GM19455 (cell line): ENCODE data around the gene OR2H2.

Experiments used
- ATAC-seq: cut with Tn5 transposase; IDR thresholded peaks from one replicate; pipeline ENCODE4 v1.9.1; 2021; ENCODE audit not compliant: unreplicated experiment

OR2H2 gene

GRCh38 chr6:29590218-29590808 is 5.4 kb downstream of the OR2H2 start:
- no peak for ATAC-seq

GRCh38 chr6:29591677-29592076 is 6.8 kb downstream of the OR2H2 start:
- ATAC-seq = no peak

DNA sequence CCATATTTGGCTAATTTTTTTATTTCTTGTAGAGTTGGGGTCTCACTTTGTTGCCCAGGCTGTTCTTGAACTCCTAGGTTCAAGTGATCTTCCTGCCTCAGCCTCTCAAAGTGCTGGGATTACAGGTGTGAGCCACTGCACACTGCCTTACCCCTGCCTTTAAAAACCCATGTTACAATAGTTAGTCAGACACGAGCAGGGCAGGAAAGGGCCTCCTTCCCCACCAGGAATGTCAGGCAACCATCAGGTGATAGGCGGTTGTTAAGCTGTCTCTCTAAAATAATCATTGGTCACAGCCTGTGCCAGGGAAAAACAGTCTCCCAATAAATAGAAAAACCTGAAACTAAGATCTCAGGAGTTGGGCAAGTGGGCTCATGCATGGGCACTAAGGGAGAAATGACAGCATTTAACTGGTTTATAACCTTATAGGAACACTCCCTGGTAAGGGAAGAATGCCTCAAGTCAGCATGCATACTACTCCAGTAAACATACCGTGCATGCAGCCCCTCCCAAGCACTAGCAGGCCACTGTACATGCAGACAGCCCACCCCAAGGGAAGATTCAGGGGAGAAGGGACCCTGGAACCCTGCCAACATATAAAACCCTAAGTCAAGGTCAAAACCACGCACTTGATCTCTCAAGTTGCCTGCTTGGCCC is 8.4 kb downstream of the OR2H2 start:
- no peak for ATAC-seq

DNA sequence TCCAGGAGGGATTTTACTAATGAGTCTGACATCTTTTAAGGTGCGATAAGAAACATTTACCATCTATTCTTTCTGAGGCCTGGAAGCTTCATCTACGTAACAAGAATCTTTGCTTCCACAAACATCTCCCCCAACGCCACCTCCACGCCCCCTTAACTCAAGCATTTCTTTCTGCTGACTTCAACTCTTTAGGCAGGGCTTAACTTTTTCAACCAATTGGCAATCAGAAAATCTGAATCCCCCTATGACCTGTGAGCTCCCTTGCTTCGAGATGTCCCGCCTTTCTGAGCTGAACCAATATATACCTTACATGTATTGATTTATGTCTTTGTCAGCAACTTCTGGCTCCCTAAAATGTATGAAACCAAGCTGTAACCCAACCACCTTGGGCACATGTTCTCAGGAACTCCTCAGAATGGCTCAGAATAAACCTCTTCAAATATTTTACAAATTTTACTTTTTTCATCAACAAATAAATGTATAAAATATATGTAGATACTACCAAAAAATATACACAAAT is 11.5 kb downstream of the OR2H2 start:
- no peak for ATAC-seq

DNA sequence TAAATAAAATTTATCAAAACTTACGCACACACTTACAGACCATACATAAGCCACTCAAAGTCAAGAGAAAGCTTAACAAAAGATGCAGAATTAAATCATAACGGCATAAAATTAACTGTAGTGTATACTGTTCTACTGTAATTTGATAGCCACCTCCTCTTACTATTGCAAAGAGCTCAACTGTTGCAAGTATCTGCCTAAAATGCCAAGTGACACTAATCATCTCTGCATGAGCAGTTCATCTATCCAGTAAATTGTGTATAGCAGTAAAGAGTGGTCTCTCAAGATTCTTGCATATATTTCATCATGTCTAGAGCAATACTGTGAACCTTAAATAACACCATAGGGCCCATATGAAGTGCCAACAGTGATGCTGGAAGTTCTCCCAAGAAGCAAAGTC is 12.3 kb downstream of the OR2H2 start:
- ATAC-seq = no peak

DNA sequence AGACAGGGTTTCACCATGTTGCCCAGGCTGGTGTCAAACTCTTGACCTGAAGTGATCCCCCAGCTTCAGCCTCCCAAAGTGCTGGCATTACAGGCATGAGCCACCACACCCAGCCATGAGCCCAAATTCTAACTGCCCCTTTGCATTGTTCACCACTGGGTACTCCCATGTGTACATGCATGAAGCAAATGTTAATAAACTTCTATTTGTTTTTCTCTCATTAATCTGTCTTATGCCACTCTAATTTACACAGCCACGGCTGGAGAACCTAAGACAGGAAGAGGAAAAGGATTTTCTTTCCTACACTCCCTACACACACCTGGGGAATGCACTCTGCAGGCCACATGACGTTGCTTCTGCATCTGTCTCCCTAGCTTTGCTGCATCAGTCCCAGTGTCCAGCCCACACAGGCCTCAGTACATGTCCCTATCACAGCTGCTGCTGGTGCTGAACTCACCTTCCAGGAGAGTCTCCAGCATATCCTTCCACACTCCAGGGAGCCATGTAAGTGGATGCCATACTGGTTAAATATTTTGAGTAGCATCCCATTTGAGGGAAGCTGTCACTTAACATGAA is 13.3 kb downstream of the OR2H2 start:
- ATAC-seq = no peak

DNA sequence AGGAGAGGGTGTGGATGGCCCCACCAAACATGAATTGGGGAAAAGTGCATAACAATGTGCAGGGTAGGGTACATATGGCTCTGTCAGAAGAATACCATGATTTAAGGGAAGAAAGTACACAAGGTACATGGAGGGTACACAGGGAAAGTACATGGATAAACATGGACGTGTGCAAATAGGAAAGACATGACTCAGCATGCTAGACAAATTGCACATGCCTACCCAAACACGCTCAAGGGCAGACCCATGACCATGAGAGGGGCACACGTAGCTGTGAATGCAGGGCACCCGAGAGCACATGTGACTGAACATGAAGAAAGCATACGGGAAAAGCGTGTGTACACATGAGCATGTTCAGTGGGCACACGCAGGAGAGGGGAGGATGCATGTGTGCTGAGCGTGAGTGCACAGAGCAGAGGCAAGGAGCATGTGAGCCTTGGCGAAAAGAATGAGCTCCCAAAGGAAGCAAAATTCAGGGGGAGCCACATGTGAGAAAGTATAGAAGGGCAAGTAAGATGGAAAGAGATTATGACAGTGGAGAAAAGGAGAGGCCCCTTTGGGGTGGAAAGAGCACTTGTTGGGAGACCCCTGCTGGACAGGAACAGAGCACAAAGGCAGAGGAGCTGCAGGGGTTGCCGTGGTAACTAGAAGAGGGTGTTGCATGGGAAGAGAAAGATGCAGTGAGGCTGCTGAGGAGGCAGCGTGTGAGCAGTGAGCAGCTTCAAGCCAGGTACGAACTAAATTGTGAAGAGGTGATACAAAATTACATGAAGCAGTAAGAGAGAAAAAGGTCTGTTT is 17.8 kb downstream of the OR2H2 start:
- no peak for ATAC-seq

- ATAC-seq = no peak
Measured at GRCh38 chr6:29603456-29603855, 18.5 kb downstream of the OR2H2 start.

DNA sequence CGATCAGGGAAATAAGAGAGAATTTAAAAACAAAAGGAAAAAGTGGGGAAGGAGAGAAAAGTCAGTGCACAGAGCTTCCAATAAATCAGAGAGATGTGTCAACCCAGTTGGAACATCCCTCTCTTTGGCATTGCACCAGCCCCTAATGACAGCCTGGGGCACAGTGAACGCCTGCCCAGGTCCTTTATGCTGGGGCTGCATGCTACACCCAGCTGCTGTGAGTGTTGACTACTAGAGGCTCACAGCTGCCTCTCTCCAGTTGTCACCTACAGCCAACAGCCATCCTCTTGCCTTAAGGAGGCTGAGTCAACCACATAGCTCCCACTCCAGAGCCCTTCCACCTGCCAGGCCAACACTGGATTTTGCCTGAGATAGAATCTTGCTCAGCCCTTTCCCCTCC is 19.0 kb downstream of the OR2H2 start:
- ATAC-seq = no peak

DNA sequence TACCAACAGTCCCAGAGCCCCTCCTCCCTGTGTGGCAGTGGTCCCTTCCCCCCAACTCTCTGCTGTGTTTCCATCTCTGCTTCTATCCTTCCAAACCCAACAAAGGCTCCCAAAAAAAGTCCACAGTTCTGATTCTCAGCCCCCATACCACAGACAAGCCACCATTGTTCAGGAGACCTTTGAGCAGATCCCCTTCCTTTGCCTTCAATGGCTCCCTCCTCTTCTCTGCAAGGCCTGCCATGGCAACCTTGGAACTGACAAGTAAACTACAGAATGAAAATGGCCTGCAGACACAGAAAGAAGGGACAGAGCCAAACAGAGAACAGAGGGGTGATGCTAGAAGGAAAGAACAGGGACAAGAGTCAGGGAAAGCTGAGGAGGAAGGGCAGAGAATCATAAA is 23.2 kb downstream of the OR2H2 start:
- no peak for ATAC-seq

- no peak for ATAC-seq
Measured at GRCh38 chr6:29610540-29610939, 25.6 kb downstream of the OR2H2 start.

GRCh38 chr6:29611426-29611825 is 26.5 kb downstream of the OR2H2 start:
- no peak for ATAC-seq

- no peak for ATAC-seq
Measured at GRCh38 chr6:29617782-29618554, 33.0 kb downstream of the OR2H2 start.

- no peak for ATAC-seq
Measured at GRCh38 chr6:29619578-29620160, 34.7 kb downstream of the OR2H2 start.

DNA sequence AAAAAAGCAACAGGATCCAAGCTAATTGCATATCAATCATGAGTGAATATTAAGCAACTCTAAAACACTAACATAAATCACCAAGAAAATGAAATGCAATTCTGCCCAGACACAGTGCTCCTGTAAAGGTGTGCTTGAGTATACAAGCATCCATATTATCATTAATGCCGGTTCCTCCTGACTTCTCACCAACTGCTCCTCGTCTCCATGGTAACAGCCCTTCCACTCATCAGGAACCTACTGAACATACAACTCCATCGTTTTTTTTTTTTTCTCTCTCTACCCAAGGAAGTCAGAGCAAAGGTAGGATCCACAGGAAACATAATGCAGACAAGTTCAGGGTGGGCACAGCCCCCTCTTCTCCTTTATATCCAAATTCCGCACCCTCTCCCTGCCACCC is 35.7 kb downstream of the OR2H2 start:
- no peak for ATAC-seq

DNA sequence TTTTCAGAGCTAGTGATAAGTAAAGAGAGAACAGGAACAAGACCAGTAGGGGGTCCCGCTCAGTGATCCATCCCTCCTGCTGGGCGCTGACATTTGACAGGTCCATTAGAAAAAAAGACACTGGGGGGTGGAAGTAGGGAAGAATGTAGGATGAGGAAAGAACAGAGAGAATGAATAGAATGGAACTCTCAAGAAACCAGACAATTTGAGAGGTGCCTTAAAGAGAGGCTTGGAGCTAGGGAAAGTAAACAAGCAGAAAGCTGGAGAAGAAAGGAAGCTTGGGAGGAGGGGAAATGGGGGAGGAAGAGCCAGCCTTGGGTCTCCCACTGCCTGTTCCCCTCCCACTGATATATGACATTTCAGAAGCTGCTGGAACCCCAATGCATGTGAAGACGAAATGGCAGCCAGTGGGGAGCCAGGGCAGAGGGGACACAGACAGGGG is 39.6 kb downstream of the OR2H2 start:
- ATAC-seq = no peak

GRCh38 chr6:29625337-29625930 is 40.5 kb downstream of the OR2H2 start:
- no peak for ATAC-seq

- ATAC-seq = no peak
Measured at GRCh38 chr6:29626948-29627754, 42.2 kb downstream of the OR2H2 start.

DNA sequence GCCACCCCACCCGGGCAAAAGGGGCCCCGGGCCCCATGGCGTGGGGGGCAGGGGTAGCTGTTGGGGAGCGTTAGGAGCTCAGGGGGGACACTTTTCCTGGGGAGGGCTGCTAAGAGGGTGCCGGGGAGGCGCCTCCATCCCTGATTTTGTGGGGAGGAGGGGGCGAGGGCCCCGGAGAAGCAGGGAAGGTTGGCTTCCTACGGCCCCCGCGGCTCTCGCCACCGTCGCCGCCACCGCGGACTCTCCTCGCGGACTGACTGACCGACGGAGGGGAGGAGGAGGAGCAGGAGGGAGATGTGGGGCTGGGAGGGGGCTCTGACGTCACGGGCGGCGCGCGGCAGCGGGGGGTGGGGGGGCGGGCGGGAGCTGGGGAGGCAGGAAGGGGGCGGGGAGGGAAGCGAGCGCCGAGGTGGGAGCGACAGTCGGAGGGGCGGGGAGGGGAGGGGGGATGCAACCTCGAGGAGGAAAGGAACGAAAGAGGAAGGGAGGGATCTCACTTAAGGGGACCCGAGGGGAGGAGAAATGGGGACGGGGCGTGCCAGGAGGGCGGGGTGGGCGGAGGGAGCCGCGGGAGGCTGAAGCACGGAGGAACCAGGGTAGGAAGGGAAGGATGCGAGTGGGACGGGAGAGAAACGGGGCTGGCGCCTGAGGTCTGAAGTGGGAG is 43.0 kb downstream of the OR2H2 start:
- ATAC-seq = no peak
